ENCODE results near the gene RMND5B. TPM values are rescaled to one million over a fixed set of nuclear protein-coding genes. Genes with fewer than 3 reads are reported as not detected.

Gene RMND5B
- total RNA-seq, 1 experiment from 2014 or later: 24.1 TPM

GRCh38 chr5:178107756-178108310, 23.0 kb upstream of the RMND5B start:
- DNase-seq (ENCODE audit: low read depth, low spot score) (no peak), ATAC-seq (no peak; the same call in 1 of the 2 replicates)
- Histone ChIP-seq H2AFZ (ENCODE audit: low read depth, low read length, poor library complexity, severe bottlenecking) (no peak overlapping the region), H3K4me2 (ENCODE audit: low read length) (no peak overlapping the region), H3K27me3 (ENCODE audit: insufficient read depth, low read length) (no peaks in the 10 kb centered on the region), H3K27ac (ENCODE audit: low read depth, low read length) (no peak overlapping the region), H3K9me2 (ENCODE audit: insufficient read depth) (no peaks in the 10 kb centered on the region), H3K4me1 (ENCODE audit: control insufficient read depth in 1 of 2, insufficient read depth in 2 of 2, low read length in 2 of 2) (peaks cover 11 to 12% of the 10 kb centered on the region in 2 experiments), H3K79me2 (ENCODE audit: insufficient read depth, low read length) (no peaks in the 10 kb centered on the region), H3K36me3 (ENCODE audit: control insufficient read depth in 1 of 2, insufficient read depth in 2 of 2, low read length in 2 of 2) (no peaks in the 10 kb centered on the region), H3K9ac (ENCODE audit: low read length) (no peak overlapping the region), H4K20me1 (ENCODE audit: insufficient read depth) (no peaks in the 10 kb centered on the region), H3K9me3 (ENCODE audit: control insufficient read depth in 1 of 2, insufficient read depth in 1 of 2, low read depth in 1 of 2, low read length in 2 of 2) (no peaks in the 10 kb centered on the region), H3K4me3 (replicated peaks in 1 of 2; ENCODE audit: low read depth in 1 of 2, low read length in 2 of 2) (no peak overlapping the region)
- TF ChIP-seq MAX (IDR thresholded peaks at IDR 0.05): no peak
- TF ChIP-seq ZNF274 (IDR thresholded peaks at IDR 0.05; ENCODE audit: low read depth, low read length): no peak
- TF ChIP-seq ZFX (IDR thresholded peaks at IDR 0.05): no peak
- TF ChIP-seq CEBPB (IDR thresholded peaks at IDR 0.05; ENCODE audit: low read depth): no peak
- no peak for TF ChIP-seq EZH2 (IDR thresholded peaks at IDR 0.05)
- TF ChIP-seq FOSL1 (IDR thresholded peaks at IDR 0.05; ENCODE audit: low read depth): no peak
- TF ChIP-seq EZH2phosphoT487 (IDR thresholded peaks at IDR 0.05; ENCODE audit: borderline replicate concordance): no peak
- no peak for TF ChIP-seq SP1 (IDR thresholded peaks at IDR 0.05; ENCODE audit: low read depth)
- no peak for TF ChIP-seq RAD21 (IDR thresholded peaks at IDR 0.05; ENCODE audit: low read depth)
- no peak for TF ChIP-seq YY1 (IDR thresholded peaks at IDR 0.05; ENCODE audit: extremely low read depth, insufficient replicate concordance, low read depth, low read length)
- TF ChIP-seq POLR2A (IDR thresholded peaks at IDR 0.05; ENCODE audit: borderline replicate concordance, extremely low read depth, insufficient read depth, insufficient read length): no peak
- TF ChIP-seq CBX3 (IDR thresholded peaks at IDR 0.05; ENCODE audit: low read depth): no peak
- TF ChIP-seq ELF1 (IDR thresholded peaks at IDR 0.05; ENCODE audit: borderline replicate concordance, low read depth): no peak
- no peak for TF ChIP-seq ATF3 (IDR thresholded peaks at IDR 0.05)
- TF ChIP-seq CTCF (IDR thresholded peaks at IDR 0.05 in 2 of 3, conservative IDR thresholded peaks at IDR 0.05 in 1 of 3; ENCODE audit: borderline replicate concordance in 1 of 3, insufficient read depth in 1 of 3, low read depth in 2 of 3, low read length in 2 of 3): no peak
- TF ChIP-seq POLR2AphosphoS5 (IDR thresholded peaks at IDR 0.05; ENCODE audit: low read depth, low read length): no peak
- TF ChIP-seq JUND (IDR thresholded peaks at IDR 0.05): no peak
- no peak for TF ChIP-seq EGR1 (IDR thresholded peaks at IDR 0.05; ENCODE audit: low read depth)
- no peak for TF ChIP-seq TCF7L2 (IDR thresholded peaks at IDR 0.05; ENCODE audit: borderline replicate concordance, extremely low read depth, insufficient read depth, insufficient read length)
- TF ChIP-seq REST (IDR thresholded peaks at IDR 0.05; ENCODE audit: low read depth): no peak
- RAD21 ChIA-PET (ENCODE audit: low non-redundant PET in 1 of 2, low total read pairs in 2 of 2, uncharacterized antibody in 2 of 2, unreplicated experiment in 2 of 2): interaction anchor here in 1 of 2 experiments (0.6 kb wide), 1 partner anchor 22 kb away, joined by 3 read pairs; no protein-coding TSS in a partner anchor
- intact Hi-C loops (cut with micrococcal nuclease): no loop called here
- POLR2A ChIA-PET: no interaction called here
- BruUV-seq (replicated peaks): no TSS peak
- CTCF ChIA-PET: no interaction called here

Data from HCT116 (cell line).